A172 (cell line): Measurements from ENCODE around the gene PARD3B. TPM values are rescaled to one million over a fixed set of nuclear protein-coding genes. Genes with fewer than 3 reads are reported as not detected.
A peak's percentile ranks its signal among the peaks of the same experiment; 100 is the strongest.

Experiments
- DNase-seq: peaks from one replicate; pipeline ENCODE4 v3.0.0-alpha.2; 2015; ENCODE audit warnings: low spot score
- total RNA-seq: library from RNA; depleted of rRNA; stranded (reverse); fragments of >200 nt; shearing (Covaris generic); gene quantifications from 2 replicates; pipeline ENCODE4 v1.2.3, GENCODE V29; 2014

Gene PARD3B
- total RNA-seq, 1 experiment from 2014 or later, result 5.4 TPM

DNA sequence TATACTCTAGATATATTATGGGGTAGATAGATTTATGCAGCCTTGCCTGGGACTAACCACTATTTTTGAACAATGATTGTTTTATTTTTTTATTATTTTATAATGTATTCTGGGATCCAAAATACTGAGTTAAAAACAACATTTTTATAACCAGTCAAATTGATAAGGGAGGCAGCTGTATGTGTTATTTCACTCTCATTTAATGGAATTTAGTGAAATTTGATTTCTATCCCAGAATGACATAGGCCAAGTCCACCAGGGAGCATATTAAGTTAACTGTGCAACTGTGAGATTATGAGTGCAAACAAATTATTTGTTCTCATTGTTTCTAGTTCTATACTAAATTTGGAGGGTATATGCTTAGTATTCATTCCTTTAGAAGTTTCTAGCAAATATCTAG, 583.5 kb downstream of the PARD3B start:
- DNase-seq, result no peak

DNA sequence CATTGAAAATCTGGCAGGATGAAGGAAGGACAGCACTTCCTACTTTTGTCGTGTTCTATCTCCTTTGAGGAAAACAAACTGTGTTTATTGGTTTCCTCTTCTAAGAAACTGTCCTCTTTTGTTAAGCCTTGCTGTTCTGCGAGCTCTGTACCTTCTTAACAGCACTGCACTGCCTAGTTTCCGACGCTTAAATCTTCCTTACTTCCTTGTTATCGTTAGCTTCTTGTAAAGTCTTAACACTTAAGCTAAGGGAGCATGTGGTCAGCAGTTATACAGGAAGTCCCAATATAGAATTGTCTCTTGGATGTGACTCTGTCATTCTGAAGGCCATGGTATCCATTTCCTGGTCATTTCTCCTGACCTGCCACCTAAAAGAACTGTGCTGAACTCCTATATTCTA, 584.3 kb downstream of the PARD3B start:
- no peak for DNase-seq

DNA sequence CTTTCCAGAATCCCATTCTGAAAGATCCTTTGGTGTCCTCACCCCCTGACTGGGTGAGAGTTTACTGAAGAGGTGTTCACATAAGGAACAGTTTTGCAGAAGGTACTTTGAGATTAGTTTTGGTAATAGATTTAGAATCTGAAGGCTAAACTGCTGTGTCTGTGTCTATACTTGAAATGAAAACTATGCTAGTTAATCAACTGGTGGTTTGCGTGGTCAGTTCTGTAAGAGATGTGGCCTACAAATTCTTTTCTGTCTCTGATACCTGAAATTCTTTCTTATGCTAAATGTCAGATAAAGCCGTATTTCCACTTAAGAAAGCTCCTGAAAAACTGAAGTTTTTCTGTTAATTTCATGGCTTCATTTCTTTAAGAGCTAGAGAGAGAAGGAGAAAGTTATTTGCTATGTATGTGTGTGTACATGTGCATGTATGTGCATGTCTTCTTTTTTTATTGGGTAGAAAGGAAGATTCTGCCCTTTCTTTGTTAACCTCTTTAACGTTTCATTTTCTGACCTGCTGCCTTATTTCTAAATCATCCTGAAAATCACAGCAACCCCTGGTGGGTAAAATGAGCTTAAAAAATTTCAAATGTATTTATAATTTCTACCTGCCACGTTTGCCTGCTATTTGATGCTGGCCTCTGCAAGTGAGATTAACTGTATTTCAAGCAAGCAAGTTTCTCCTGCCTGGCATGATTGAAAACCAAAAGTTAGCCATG, 585.0 kb downstream of the PARD3B start:
- DNase-seq, result peak; percentile 5

DNA sequence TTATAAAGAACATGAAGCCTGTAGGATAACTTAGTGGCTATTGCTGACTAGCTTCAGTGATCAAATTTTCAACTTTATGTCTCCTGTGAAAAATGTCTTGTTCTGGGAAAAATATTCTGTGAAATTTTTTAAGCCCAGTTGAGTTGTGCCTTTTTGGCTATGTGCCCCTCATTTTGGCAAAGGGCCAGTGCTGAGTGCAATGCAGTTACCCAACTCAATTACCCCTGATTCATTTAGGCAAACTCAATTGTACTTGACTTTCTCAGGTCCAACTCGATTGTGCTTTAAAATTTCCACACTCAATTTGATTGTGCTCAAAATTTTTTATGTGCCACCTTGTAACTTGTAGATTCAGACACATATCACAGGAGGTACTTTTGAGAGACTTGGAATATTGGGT, 588.3 kb downstream of the PARD3B start:
- DNase-seq, result no peak

DNA sequence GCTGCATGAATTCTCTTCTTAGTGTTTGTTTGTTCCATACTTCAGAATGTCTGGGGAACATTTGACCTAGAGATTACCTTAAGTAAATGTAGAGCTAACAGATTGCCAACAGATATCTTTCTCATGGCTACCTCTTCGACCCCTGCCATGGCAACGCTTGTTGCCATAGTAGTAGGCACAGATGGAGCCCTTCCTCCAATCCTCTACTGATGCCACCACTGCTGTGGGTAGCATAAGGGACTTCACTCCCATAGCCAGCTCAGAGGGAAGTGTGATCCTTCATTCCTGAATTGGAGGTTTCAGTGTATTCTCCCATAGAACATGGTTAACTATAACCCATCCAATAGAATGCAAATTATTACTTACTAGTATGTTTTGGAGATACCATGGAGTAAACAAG, 593.5 kb downstream of the PARD3B start:
- DNase-seq, result no peak

DNA sequence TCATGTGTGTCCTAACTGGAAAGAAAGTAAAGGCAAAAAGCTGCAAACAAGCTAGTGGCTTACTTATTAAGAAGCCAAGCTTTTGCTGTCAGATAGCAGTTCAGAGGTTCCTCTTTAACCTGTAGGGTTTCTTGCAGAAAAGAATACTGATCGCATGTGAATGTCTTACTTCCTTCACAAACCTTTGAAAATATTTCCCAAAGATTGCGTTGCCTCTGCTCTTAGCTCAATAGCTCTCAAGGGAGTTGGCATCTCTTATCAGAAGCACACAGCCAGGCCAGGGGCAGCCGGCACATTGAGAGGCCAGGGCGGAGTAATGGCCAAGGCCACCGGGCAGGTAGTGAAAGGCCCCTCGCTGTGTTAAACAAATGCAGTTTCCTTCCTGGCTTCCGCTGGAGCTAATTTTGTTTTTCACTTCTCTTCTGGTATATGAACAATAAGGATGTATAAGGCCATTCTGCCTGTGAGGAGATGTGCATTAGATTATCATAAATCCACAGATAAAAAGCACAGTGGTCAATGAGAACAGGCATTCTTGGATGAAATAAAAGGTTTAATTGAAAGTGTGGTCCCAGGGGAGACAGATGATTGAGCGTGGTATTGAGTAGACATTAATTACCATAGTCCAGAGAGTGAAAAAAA, 594.7 kb downstream of the PARD3B start:
- DNase-seq, result no peak

DNA sequence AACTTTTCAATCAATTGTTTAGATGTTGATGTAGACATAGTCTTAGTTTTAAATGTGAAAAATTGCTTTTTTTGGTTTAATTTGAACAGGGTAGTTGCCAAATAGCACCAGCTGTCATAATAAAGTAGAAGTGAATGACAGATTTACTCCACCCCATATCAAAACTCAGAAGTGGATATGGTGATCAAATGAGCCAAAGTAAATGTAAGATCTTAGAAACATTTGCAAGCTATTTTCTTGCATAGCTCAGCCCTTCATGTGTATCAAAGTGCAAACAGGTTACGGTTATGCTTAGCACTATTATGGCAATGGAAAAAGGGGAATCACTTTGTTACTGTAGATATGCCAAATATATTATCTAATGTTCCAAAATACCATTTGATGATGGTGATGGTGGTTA, 596.1 kb downstream of the PARD3B start:
- no peak for DNase-seq

DNA sequence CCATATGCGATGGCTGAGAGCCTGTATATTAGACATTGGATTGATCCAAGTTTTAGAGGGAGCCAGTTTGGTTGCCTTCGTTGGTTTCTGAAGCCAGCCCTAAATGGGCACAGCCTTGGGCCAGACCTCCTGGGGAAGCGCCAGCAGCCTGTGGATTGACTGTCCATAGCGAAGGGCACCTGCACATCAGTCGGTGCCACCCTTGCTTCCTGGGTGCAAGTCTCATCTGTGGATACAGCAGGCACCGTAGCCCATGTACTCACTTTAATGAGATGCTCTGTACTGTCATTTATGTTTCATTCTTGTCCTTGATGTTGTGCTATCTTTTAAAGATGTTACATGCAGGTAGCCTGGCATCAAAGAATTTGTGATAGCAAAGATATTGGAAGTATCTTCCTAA, 600.6 kb downstream of the PARD3B start:
- no peak for DNase-seq

DNA sequence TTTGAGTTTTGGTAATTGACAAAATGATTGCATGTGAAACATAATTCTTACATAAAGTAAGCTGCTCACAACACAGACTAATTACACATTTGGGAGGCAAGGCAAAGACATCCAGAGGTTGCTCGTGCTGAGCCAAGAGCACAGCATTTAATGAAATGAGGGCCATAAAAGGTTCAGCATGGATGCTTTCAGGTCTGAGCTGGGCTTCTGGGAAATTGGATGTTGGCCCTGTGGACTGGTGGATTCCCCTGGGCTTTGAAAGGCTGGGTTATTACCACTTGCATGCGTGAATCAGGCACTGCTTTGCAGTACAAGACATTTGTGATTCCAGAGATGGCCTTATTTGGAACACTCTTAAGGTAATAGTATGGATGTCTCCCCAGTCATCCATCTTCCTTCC, 603.5 kb downstream of the PARD3B start:
- no peak for DNase-seq

DNA sequence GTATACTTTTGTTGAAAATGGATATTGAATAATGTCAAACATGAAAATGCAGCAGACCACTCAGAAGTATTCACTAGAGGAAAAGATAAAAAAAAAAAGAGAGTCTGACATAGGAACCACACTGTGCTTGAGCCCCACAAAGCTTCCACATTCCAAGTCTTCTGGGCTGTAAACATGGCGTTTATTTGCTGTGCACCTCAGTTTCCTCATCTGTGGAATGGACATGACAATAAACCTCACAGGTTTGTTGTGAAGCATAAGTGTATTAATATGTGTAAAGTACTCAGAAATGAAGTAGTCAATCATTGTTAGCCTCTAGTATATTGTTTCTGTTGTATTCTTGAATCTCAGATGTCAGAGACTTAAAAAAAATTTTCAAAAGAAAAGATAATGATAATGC, 611.2 kb downstream of the PARD3B start:
- DNase-seq, result no peak

DNA sequence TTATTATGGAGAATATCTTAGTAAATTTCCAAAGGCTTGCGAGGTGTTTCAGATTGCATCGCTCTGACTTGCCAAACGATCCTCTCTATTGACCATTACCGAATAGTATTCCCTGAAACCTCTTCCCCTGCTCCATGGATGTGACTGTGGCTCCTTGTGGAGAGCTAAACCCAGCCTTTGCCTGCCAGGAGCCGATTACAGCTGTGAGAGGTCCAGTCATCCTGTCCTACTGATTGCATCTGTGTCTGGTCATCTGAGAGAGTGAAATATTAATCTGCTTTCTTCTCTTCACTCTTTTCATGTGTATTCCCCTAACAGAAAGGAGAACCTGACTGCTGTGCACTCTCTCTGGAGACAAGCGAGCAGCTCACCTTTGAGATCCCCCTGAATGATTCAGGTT, 613.1 kb downstream of the PARD3B start:
- no peak for DNase-seq

DNA sequence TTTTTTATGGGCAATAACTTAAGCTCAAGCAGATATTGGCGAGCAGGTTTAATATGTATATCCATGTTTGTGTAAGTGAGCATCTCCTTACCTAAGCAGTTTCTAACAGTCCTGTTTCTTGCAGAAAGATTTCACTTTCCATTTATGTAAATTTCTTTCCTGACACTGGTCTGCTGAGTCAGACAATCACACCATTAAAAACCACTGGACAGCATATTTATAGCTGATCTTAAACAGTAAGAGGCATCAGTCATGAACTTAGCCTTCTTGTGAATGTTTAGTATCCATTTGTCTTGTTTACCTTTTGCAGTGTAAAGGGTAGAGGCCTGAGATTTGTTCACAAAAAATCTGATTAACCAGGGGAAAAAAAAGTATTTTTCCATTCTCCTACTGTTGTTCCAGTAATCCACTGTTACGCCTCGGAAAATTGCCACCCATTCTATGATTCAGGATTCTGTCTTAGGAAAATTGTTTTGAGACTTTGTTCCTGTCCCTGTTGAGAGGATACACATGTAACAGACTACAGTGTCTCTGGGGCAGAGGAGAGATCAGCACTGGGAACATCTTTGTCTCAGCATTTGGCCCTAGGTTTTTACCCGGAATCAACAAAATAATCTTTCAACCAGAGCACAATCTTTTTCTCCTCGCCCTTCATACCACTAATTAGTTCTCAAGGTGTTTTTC, 616.0 kb downstream of the PARD3B start:
- DNase-seq, result peak; percentile 27

DNA sequence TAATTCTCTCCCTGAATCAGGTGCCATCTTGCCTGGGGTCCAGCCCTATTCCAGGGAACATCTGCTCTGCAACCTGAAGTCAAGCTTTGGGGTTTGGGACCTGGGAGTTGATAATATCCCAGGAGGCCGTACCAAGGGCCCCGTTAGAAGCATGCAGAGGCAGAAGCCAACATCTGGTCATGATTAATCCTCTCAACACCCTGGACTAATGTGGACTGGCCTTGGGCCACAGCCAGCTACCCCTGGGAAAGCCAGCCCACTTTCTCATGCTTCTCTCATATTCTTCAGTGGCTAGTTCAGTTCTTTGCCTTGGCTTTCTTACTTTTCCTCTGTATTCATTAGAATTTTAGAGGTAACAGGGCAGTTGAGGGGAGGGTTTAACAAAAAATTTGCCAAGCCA, 621.5 kb downstream of the PARD3B start:
- DNase-seq, result no peak

DNA sequence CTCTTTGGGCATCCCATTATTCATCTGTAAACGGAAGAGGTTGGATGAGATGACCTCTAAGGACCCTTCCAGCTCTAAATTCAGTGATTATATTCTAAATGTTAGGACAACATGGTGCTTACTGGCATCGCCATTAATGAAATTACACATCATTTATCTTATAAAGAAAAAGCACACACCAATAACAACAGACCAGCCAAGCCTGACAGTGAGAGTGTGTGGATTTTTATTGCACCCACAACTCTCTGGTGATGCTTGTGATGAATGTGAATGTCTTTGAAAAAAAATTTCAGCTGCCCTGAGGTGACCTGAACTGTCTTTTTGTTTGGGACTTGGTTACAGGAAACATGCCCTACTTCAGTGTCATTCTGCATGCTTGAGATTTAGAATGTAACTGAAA, 623.7 kb downstream of the PARD3B start:
- no peak for DNase-seq

DNA sequence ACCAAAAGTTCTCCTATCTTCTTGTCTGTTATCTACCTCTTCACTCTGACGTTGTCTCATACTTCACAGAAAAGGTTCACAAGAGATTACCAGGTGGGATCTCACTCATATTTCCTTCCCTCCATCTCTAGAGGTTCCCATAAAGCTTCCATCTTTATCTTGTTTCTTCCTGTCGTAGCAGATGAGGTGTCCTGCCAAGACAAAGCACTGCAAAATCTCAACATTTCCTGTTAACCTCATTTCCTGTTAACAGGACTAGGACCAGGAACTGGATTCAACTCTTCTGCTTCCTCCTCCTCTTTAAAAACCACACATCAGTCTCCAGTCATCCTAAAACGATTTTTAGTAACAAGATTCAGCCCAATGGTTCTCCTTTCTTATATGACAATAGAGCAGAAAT, 624.2 kb downstream of the PARD3B start:
- peak; percentile 12 for DNase-seq

DNA sequence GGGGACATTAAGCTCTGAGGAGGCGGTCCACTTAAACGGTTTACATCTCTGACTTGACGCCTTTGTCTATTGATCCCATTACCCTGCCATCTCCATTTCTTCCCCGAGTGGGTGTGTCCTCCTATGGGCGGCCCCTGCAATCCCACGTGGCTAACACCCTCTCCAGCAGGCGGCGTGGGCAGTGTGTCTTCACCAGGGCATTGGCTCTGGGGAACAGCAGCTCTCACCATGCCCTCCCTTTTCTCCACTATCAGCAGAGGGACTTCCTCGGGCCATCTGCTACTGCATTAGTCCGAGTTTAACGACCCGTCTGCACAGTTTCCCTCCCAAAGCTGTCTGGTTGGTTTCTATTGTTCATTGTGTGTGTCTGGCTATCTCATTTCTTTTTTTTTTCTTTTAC, 625.1 kb downstream of the PARD3B start:
- DNase-seq, result no peak

DNA sequence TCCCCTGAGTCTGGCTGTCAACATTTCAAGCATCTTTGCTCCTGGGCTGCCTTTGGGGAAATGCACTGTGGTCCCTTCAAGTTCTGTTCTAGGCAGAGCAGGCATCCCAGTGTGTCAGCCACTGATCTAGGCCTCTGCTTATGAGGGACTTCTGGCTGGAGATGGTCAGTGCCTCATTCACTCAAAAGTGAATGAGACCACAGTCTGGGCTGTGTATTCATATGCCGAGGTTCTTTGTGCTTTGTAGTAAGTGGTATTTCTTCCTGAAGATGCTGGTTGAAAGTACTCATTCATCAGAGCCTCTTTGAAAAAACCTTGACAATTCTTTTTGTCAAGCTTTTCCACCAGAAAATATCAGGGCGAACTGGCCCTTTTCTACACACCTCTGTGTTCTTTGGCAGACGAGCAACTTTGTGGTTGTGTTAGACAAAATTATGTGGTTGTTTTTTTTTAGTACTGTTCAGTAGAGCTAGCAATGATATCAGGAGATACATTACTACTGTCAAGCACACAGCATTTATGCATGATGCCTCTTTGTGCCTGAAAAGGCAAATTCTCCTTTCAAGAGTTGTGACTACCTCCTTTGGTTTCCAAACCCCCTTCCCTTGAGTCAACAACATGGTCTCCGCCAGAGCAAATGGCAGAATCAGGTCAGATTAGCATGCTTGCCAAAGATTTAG, 626.1 kb downstream of the PARD3B start:
- DNase-seq, result no peak

DNA sequence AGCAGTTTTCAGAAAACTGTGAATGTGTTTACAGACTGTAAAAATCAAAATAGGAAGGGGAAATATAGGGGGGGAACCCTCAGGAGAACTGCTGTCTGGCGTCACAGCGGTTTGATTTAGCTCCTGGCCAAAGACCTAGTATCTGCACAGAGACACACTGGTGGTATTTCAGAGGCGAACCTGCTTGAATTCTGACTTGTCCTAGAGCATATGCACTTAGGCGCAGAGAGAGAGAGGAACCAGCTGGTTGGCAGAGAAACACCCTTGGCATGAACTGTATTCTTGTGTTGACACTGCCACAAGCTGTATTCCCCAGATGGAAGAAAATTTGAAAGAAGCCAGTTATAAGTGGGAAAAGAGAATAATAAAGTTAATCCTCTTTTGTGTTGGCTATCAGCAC, 630.6 kb downstream of the PARD3B start:
- no peak for DNase-seq

DNA sequence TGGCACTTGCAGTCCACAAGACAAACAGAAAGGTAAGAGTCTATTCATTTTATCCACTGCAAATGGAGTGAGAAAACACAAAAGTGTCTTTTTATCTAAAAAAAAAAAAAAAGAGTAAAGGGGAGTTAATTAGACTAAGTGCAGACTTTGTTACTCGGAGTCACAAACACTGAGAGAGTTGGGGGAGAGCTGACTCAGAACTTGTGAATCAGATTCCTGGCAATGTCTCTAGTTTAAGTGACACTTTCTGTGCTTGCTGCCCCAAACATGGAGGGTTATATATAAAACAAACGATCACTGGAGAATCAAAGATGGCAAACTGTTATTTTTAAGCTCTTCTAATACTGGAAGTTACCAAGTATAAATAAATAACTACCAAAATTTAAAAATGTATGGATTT, 631.3 kb downstream of the PARD3B start:
- DNase-seq, result peak; percentile 8

DNA sequence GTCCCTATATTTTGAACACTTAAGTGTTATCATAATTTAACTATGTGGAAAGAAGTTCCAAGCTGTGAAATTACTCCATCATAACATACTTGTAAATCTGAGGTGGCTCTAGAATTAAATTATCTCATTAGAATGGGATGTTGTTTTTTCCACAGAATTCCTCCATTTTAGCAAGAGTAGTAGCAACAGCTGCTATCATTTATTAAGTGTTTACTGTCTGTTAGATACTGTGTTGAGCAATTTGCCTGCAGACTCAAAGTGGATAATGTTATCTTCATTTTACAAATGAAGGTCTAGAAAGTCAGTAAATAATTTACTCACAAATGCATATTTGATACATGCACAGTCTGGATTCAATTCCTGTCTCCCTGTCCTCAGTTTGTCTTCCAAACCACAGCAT, 632.3 kb downstream of the PARD3B start:
- DNase-seq, result no peak

DNA sequence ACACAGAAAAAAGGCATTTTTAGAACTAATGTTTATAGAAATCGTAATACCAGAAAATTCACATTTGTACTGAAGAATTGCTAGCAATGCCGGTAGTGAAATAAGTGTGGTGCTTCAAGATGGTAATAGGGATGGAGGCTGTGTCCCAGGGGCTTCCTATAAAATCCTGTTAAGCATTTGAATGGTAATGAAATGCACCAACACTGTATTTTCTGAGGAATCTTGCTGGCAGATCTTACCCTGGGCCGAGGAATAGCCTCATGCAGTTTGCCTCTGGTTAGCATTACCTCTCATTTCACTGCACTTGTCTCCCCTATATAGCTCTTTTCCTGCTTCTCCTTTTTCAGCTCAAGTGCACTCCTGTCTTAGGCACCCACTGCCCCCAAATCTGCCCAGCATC, 635.5 kb downstream of the PARD3B start:
- no peak for DNase-seq

DNA sequence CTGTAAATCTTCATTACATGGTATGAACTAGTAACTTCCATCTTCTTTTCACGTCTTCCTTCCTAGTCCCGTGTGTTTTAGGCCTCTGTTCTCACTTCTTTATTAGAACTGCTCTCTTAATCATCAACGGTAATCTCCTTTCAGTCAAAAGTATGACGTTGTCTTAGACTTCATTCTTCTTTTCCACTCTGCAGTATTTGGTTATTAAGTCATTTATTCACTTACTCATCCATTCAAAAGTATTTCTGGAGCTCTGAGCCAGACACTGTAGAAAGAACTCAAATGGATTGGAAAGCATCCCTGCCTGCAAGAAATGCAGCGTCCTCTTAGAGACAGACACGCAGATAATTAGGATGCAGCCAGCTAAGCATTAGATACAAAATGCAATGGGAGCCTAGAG, 642.5 kb downstream of the PARD3B start:
- DNase-seq, result no peak
